ENCODE measurements around the gene NOL4. TPM values are rescaled to one million over a fixed set of nuclear protein-coding genes. Genes with fewer than 3 reads are reported as not detected.

NOL4 gene
- total RNA-seq, 1 donor = not detected

DNA sequence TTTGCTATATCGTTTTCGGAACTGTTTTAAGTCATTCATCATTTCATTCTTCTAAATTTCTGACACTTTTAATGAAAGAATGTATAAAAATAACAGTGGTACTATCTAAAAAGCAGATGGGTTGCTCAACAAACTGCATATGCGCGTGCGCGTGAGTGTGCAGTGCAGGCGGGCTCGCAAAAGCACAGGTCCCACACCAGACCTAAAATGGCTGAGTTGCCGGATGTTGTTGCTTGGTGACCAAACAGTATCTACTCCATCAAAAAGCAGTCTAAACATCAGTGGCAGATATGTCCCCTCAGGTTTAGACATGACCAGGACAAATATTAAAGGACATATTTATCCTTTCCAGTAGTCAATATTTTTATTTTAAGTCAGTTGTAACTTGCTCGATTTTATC is 5.1 kb downstream of the NOL4 start:
- TF ChIP-seq, protein P1, sequence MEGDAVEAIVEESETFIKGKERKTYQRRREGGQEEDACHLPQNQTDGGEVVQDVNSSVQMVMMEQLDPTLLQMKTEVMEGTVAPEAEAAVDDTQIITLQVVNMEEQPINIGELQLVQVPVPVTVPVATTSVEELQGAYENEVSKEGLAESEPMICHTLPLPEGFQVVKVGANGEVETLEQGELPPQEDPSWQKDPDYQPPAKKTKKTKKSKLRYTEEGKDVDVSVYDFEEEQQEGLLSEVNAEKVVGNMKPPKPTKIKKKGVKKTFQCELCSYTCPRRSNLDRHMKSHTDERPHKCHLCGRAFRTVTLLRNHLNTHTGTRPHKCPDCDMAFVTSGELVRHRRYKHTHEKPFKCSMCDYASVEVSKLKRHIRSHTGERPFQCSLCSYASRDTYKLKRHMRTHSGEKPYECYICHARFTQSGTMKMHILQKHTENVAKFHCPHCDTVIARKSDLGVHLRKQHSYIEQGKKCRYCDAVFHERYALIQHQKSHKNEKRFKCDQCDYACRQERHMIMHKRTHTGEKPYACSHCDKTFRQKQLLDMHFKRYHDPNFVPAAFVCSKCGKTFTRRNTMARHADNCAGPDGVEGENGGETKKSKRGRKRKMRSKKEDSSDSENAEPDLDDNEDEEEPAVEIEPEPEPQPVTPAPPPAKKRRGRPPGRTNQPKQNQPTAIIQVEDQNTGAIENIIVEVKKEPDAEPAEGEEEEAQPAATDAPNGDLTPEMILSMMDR (IDR thresholded peaks at IDR 0.05; ENCODE audit: insufficient read depth, low read depth, low read length) = no peak
- no peak for DNase-seq (ENCODE audit: low read depth)
- H3K4me3 ChIP-seq (ENCODE audit: low read depth, low read length) = no peak overlapping the region

DNA sequence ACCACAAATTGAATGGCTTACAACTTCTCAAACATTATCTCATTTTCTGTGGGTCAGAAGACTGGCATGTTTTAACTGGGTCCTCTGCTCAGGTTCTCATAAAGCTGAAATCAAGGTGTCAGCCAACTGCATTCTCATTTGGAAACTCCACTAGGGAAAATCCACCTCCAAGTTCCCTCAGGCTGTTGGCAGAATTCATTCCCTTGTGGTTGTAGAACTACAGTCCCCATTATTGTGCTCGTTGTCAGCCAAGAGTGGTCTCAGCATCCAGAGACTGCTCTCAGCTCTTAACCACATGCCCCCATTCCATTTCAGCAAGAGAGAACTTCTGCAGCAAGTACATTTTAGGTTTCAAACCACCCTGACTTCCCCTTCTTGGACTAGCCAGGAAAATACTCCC is 12.2 kb downstream of the NOL4 start:
- no peak overlapping the region for H3K4me3 ChIP-seq (ENCODE audit: low read depth, low read length)
- TF ChIP-seq, protein P1 (IDR thresholded peaks at IDR 0.05; ENCODE audit: insufficient read depth, low read depth, low read length) = no peak
- no peak for DNase-seq (ENCODE audit: low read depth)

DNA sequence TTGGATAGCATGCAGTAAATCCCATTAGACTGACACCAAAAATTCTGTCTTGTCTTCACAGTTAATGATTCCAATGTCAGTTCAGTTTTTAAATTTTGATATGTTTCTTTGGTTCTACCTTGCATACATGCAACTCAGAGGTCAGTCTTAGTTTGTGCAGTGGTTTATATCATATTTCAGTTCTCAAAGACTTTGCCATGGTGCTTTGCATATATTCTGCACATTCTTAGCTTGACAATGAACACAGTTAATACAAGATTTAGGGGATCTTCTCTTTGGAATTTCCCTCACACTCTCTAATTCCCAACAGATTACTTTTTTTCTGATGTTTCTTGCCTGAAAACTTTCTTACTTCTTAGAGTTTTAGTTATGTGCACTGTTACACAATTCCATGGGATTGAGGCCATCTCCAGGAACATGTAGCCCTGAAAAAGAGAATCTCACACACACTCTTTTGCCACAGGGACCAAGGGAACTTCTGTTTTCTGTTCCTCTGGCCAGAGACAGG is 17.3 kb downstream of the NOL4 start:
- TF ChIP-seq, protein P1 (IDR thresholded peaks at IDR 0.05; ENCODE audit: insufficient read depth, low read depth, low read length) = no peak
- no peak for DNase-seq (ENCODE audit: low read depth)
- no peak overlapping the region for H3K4me3 ChIP-seq (ENCODE audit: low read depth, low read length)

DNA sequence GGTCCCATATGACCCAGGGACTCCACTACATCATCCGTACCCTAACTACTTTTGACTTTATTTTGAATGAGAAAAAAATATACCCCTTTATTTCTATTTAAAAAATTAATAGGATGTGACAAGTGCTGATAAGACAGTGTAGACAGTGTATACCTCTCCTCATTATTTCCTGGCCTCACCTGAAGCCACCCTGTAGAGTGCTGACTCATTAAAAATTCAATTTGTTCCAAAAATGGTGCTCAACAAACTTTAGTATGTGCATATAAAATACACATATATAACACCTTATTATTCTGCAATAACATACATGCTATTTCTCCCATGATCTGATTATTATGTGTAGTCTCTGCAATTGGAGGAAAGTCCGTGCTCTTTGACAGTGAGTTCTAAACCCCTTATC is 20.8 kb downstream of the NOL4 start:
- no peak overlapping the region for H3K4me3 ChIP-seq (ENCODE audit: low read depth, low read length)
- TF ChIP-seq, protein P1 (IDR thresholded peaks at IDR 0.05; ENCODE audit: insufficient read depth, low read depth, low read length) = no peak
- no peak for DNase-seq (ENCODE audit: low read depth)

DNA sequence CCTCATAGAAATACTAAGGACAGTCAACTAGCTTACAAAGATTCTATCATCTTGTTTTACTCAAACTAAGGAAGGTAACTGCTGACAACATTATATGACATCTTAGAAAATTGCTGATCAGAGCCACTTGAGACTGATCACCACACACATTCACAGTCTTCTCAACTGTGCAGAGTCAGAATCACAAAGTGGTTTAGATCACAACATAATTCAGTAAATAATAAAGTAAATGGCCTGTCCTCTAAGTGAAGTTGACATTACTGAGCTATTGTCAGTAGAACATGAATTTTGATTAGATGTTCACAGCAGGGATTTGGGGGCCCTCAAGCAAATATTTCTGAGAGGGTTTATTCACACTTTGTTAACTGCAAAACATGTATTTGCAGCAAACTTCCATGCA is 28.5 kb downstream of the NOL4 start:
- DNase-seq (ENCODE audit: low read depth) = no peak
- no peak overlapping the region for H3K4me3 ChIP-seq (ENCODE audit: low read depth, low read length)
- TF ChIP-seq, protein P1 (IDR thresholded peaks at IDR 0.05; ENCODE audit: insufficient read depth, low read depth, low read length) = no peak

DNA sequence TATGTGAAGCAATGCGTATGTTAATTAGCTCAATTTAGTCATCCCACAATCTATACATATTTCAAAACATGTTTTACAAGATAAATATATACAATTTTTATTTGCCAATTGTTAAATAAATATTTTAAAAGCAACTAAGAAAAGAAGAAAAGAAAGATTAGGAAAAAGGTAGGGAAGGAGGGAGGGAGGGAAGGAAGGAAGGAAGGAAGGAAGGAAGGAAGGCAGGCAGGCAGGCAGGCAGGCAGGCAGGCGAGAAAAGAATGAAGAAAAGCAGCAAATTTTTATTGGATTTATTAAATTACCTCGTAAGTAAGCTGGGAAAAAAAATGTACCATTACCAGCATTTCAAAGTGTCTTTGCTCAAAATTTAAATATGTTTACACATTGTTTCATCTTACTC is 30.5 kb downstream of the NOL4 start:
- TF ChIP-seq, protein P1 (IDR thresholded peaks at IDR 0.05; ENCODE audit: insufficient read depth, low read depth, low read length) = no peak
- no peak for DNase-seq (ENCODE audit: low read depth)
- H3K4me3 ChIP-seq (ENCODE audit: low read depth, low read length) = no peak overlapping the region
